ENCODE data around the gene CNIH3. TPM values are rescaled to one million over a fixed set of nuclear protein-coding genes. Genes with fewer than 3 reads are reported as not detected.

Gene CNIH3
- total RNA-seq, 1 experiment from 2014 or later = 1.8 TPM

GRCh38 chr1:224730965-224731364, 114.8 kb downstream of the CNIH3 start:
- no TSS peak for BruUV-seq (replicated peaks)
- Histone ChIP-seq H3K27me3 (ENCODE audit: insufficient read depth, low read length) (no peaks in the 10 kb centered on the region), H3K79me2 (ENCODE audit: insufficient read depth, low read length) (no peaks in the 10 kb centered on the region), H3K9ac (ENCODE audit: low read length) (no peak overlapping the region), H3K9me2 (ENCODE audit: insufficient read depth) (no peaks in the 10 kb centered on the region), H3K36me3 (ENCODE audit: control insufficient read depth in 1 of 2, insufficient read depth in 2 of 2, low read length in 2 of 2) (no peaks in the 10 kb centered on the region), H4K20me1 (ENCODE audit: insufficient read depth) (no peaks in the 10 kb centered on the region), H3K4me3 (replicated peaks in 1 of 2; ENCODE audit: low read depth in 1 of 2, low read length in 2 of 2) (no peak overlapping the region), H3K4me1 (ENCODE audit: control insufficient read depth in 1 of 2, insufficient read depth in 2 of 2, low read length in 2 of 2) (no peaks in the 10 kb centered on the region), H3K9me3 (ENCODE audit: control insufficient read depth in 1 of 2, insufficient read depth in 1 of 2, low read depth in 1 of 2, low read length in 2 of 2) (no peaks in the 10 kb centered on the region), H3K27ac (ENCODE audit: low read depth, low read length) (no peak overlapping the region), H2AFZ (ENCODE audit: low read depth, low read length, poor library complexity, severe bottlenecking) (no peak overlapping the region), H3K4me2 (ENCODE audit: low read length) (no peak overlapping the region)
- ChIA-PET POLR2A (no interaction called here), RAD21 (ENCODE audit: low non-redundant PET in 1 of 2, low total read pairs in 2 of 2, uncharacterized antibody in 2 of 2, unreplicated experiment in 2 of 2) (no interaction called here), CTCF (no interaction called here)
- DNase-seq (ENCODE audit: low read depth, low spot score) = no peak
- TF ChIP-seq RAD21 (IDR thresholded peaks at IDR 0.05; ENCODE audit: low read depth) (no peak), EZH2 (IDR thresholded peaks at IDR 0.05) (no peak), CEBPB (IDR thresholded peaks at IDR 0.05; ENCODE audit: low read depth) (no peak), POLR2A (IDR thresholded peaks at IDR 0.05; ENCODE audit: borderline replicate concordance, extremely low read depth, insufficient read depth, insufficient read length) (no peak), CBX3 (IDR thresholded peaks at IDR 0.05; ENCODE audit: low read depth) (no peak), FOSL1 (IDR thresholded peaks at IDR 0.05; ENCODE audit: low read depth) (no peak), JUND (IDR thresholded peaks at IDR 0.05) (no peak), SP1 (IDR thresholded peaks at IDR 0.05; ENCODE audit: low read depth) (no peak), EGR1 (IDR thresholded peaks at IDR 0.05; ENCODE audit: low read depth) (no peak)
- intact Hi-C loops (cut with micrococcal nuclease) = no loop called here
- no peak for ATAC-seq

- no peaks in the 10 kb centered on the region for H3K9me2 ChIP-seq (ENCODE audit: insufficient read depth)
- no peak overlapping the region for H2AFZ ChIP-seq (ENCODE audit: low read depth, low read length, poor library complexity, severe bottlenecking)
- no peak overlapping the region for H3K9ac ChIP-seq (ENCODE audit: low read length)
- no peaks in the 10 kb centered on the region for H3K36me3 ChIP-seq (ENCODE audit: control insufficient read depth in 1 of 2, insufficient read depth in 2 of 2, low read length in 2 of 2)
- ATAC-seq (no peak), DNase-seq (ENCODE audit: low read depth, low spot score) (no peak)
- H3K4me1 ChIP-seq (ENCODE audit: control insufficient read depth in 1 of 2, insufficient read depth in 2 of 2, low read length in 2 of 2) = no peaks in the 10 kb centered on the region
- no peak overlapping the region for H3K27ac ChIP-seq (ENCODE audit: low read depth, low read length)
- POLR2A ChIA-PET = no interaction called here
- H3K79me2 ChIP-seq (ENCODE audit: insufficient read depth, low read length) = no peaks in the 10 kb centered on the region
- TF ChIP-seq EGR1 (IDR thresholded peaks at IDR 0.05; ENCODE audit: low read depth) (no peak), FOSL1 (IDR thresholded peaks at IDR 0.05; ENCODE audit: low read depth) (no peak), ELF1 (IDR thresholded peaks at IDR 0.05; ENCODE audit: borderline replicate concordance, low read depth) (no peak), YY1 (IDR thresholded peaks at IDR 0.05; ENCODE audit: extremely low read depth, insufficient replicate concordance, low read depth, low read length) (no peak), CBX3 (IDR thresholded peaks at IDR 0.05; ENCODE audit: low read depth) (no peak), CEBPB (IDR thresholded peaks at IDR 0.05; ENCODE audit: low read depth) (no peak), SIN3A (IDR thresholded peaks at IDR 0.05; ENCODE audit: low read depth) (no peak)
- TF ChIP-seq, protein P1, sequence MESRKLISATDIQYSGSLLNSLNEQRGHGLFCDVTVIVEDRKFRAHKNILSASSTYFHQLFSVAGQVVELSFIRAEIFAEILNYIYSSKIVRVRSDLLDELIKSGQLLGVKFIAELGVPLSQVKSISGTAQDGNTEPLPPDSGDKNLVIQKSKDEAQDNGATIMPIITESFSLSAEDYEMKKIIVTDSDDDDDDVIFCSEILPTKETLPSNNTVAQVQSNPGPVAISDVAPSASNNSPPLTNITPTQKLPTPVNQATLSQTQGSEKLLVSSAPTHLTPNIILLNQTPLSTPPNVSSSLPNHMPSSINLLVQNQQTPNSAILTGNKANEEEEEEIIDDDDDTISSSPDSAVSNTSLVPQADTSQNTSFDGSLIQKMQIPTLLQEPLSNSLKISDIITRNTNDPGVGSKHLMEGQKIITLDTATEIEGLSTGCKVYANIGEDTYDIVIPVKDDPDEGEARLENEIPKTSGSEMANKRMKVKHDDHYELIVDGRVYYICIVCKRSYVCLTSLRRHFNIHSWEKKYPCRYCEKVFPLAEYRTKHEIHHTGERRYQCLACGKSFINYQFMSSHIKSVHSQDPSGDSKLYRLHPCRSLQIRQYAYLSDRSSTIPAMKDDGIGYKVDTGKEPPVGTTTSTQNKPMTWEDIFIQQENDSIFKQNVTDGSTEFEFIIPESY (IDR thresholded peaks at IDR 0.05; ENCODE audit: extremely low read depth, insufficient replicate concordance, low read length) = no peak
- TF ChIP-seq, protein P2, sequence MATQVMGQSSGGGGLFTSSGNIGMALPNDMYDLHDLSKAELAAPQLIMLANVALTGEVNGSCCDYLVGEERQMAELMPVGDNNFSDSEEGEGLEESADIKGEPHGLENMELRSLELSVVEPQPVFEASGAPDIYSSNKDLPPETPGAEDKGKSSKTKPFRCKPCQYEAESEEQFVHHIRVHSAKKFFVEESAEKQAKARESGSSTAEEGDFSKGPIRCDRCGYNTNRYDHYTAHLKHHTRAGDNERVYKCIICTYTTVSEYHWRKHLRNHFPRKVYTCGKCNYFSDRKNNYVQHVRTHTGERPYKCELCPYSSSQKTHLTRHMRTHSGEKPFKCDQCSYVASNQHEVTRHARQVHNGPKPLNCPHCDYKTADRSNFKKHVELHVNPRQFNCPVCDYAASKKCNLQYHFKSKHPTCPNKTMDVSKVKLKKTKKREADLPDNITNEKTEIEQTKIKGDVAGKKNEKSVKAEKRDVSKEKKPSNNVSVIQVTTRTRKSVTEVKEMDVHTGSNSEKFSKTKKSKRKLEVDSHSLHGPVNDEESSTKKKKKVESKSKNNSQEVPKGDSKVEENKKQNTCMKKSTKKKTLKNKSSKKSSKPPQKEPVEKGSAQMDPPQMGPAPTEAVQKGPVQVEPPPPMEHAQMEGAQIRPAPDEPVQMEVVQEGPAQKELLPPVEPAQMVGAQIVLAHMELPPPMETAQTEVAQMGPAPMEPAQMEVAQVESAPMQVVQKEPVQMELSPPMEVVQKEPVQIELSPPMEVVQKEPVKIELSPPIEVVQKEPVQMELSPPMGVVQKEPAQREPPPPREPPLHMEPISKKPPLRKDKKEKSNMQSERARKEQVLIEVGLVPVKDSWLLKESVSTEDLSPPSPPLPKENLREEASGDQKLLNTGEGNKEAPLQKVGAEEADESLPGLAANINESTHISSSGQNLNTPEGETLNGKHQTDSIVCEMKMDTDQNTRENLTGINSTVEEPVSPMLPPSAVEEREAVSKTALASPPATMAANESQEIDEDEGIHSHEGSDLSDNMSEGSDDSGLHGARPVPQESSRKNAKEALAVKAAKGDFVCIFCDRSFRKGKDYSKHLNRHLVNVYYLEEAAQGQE (IDR thresholded peaks at IDR 0.05; ENCODE audit: low read depth) = no peak
- no peaks in the 10 kb centered on the region for H3K9me3 ChIP-seq (ENCODE audit: control insufficient read depth in 1 of 2, insufficient read depth in 1 of 2, low read depth in 1 of 2, low read length in 2 of 2)
- H3K4me2 ChIP-seq (ENCODE audit: low read length) = no peak overlapping the region
- no TSS peak for BruUV-seq (replicated peaks)
- H4K20me1 ChIP-seq (ENCODE audit: insufficient read depth) = no peaks in the 10 kb centered on the region
- peaks cover 2% of the 10 kb centered on the region; the same call in 1 of the 2 replicates for H3K27me3 ChIP-seq (ENCODE audit: insufficient read depth, low read length)
- no peak overlapping the region for H3K4me3 ChIP-seq (replicated peaks in 1 of 2; ENCODE audit: low read depth in 1 of 2, low read length in 2 of 2)
- intact Hi-C loops (cut with micrococcal nuclease) = no loop called here
- CTCF ChIA-PET = no interaction called here
- RAD21 ChIA-PET (ENCODE audit: low non-redundant PET in 1 of 2, low total read pairs in 2 of 2, uncharacterized antibody in 2 of 2, unreplicated experiment in 2 of 2) = no interaction called here
Measured at GRCh38 chr1:224731633-224732032, 115.5 kb downstream of the CNIH3 start.

Data from HCT116 (cell line).